Measurements from ENCODE around the gene RTN1.

The RTN1 gene

DNA sequence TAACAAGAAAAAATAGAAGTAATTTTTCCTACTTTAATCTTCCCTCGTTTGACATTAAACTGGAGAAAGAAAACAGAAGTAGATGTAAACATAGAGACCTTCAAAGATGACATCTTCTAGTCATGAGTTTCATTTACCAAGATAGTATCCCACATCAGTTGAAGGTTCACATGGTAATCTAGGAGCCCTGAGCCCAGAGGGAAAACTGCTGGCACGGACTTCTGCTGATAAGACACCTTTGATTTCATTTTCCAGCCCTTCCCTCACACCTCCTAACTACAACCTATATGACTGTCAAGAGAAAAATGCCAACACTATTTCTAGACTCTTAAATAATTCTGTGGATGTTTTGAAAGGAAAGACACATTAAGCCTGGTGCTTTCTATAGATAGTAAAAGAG lies 247.9 kb downstream of the RTN1 start:
- DNase-seq = peak; percentile 6

DNA sequence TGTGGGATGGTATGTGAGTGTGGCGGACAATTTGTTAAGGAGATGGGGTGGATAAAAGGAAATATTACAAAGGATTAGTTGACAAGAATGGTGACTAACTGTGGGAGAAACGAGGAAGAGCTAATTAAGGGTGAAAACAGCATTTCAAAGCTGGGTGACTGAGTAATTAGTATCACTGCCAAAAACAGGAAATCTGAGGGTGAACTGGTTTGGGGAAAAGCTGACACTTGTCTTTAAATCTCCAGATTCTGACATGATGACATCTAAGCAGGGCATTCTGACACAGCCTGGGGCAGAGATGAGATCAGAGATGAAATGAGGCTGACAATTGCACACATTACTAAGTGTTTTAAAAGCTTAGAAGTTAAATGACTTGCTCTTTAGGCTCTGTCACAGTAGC lies 251.5 kb downstream of the RTN1 start:
- peak; percentile 73 for DNase-seq

- no peak for DNase-seq
Measured at GRCh38 chr14:59601056-59601455, 269.5 kb downstream of the RTN1 start.

DNA sequence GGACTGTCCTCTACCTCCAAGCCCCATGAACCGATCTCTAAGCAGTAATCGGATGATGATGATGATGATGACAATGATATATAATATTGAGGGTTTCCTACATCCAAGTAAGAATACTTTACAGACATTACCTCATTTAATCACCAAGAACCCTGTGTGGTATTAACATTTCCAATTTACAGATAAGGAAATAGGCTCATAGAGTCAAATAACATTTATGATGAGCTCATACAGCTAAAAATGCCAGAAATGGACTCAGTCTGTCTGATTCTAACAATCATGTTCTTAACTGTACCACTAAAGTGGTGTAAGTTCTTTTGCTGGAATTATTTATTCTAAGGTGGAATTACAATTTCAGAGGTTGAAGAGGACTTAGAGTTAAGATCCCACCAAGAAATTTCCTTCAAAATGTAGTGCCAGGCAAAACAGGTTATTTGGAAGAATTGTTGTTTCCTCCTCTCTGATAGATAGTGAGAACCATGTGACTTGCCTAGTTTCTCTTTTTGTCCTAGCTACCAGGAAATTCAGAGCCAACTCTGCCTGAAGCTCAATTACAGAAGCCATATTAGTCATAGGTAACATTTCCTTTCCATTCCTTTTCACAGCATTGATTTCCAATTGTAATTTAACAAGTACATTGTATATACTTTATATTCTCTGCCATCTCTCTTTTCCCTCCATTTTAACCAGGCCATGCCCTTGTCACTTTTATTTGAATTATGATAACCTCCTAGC lies 270.2 kb downstream of the RTN1 start:
- DNase-seq = no peak

- no peak for DNase-seq
Measured at GRCh38 chr14:59595071-59595470, 275.5 kb downstream of the RTN1 start.

DNA sequence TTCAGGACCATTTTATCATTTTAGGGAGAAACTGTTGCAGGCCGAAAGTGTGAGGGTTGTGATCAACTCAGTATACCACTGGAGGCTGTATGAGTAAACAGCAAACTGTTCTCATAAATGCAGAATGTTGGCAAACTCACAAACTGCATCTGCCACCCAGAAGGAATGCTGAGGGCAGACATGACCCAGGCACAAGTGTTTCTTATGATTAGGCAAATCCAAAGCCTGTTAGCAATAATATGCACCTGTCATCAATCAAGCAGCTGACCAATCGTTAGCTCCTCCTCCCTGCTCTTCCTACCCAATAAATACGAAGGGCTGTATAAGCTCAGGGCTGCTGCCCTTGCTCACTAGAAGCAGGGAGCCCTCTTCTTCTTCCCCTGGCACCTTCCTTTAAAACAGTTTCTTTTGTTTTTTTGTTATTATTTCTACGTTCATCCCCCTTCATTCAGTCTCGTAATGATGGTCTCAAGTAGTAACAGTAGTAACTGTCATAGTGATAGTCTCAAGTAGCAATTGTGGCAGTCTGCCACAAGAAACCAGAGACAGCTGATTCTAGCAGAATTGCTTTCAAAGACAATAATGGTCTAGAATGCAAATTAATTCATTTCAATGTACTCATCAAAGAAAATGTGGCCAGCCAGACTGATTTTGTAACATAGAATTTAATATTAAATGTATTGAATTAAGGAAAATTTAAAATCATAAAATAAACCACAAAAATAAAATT lies 278.8 kb downstream of the RTN1 start:
- DNase-seq = no peak

GRCh38 chr14:59588101-59588500 lies 282.5 kb downstream of the RTN1 start:
- DNase-seq = no peak

DNA sequence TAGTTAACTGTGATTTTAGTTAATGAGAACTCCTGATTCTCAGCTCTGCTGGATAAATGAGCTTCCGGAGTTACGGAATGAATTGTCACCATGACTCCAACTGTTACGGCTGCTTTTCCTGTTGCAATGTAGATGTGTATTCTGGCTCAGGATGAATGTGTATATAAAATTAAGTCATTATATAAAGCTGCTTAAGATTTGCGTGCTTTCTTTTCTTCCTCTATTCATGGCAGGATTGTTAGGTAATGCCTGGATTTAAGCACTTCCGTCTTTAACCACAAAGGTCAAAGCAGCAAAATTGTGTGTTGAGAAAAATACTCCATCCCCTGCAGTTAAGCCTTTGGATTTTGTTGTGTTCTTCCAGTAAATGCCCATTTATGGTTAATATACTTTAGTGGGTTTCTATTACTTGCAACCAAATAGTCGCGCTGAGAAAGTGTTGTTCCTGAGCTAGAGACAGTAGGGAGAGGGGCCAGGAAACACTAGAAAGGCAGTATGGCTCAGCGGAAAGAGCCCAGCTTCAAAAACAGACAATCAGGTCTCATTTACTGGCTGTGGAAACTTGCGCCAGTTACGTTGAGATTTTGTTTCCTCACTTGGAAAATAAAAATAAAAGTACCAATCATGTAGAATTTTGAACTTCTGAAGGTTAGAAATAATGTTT lies 284.6 kb downstream of the RTN1 start:
- DNase-seq = peak; percentile 77

DNA sequence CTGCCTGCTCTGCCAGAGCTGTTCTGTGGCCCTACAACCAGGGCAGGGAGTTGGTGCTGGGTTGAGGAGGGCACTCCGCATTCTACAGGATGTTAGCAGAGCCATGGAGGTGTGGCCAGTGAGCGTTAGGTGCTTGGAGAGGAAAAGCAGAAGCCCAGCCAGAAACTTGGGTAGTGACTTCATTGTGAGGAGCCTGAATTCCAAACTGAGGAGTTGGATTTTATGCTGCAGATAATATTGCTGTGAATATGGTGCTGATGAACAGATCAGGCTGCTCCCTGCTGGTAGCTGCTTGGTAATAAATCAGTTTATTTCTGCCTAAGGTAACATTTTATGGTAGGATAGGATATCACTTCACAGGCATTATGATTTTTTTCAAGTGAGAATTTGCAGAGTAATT lies 286.8 kb downstream of the RTN1 start:
- no peak for DNase-seq

GRCh38 chr14:59582845-59583509 lies 287.6 kb downstream of the RTN1 start:
- peak; percentile 67 for DNase-seq

DNA sequence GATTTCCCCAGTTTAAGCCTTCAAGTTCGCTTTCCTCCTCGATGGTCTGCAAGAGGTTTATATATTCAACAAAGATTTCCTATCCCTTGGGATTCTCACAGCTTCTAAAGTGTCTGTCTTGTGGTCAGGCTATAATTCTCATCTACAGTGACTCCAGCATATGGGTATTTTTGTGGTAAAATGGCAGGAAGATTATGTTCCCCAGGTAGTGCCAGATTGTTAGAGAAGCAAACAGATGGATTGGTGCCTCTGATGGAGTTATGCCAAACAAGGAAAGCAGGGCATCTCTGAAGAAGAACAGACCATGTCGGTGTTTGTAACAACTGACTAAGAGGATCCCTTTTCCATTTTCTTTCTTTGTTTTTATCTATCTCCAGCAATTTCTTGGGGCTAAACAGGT lies 288.4 kb downstream of the RTN1 start:
- DNase-seq = no peak

DNA sequence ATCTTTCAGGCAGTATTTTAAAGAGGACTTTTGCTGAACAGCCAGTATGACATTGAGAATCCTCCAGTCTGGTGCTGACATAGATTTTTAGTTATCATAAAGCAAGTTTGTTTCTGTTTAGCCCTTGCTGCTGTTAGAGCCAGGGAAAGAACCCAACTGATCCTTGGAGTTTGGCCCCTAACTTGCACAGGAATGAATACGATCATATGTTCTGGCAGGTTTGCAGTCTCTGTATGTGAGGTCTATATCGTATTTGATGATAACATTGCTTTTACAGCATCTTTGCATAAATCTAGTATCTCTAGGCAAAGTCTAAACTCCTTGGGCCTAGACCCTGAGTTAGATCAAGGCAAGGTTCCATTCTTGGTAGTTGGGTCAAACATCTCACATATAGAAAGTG lies 289.7 kb downstream of the RTN1 start:
- DNase-seq = no peak

DNA sequence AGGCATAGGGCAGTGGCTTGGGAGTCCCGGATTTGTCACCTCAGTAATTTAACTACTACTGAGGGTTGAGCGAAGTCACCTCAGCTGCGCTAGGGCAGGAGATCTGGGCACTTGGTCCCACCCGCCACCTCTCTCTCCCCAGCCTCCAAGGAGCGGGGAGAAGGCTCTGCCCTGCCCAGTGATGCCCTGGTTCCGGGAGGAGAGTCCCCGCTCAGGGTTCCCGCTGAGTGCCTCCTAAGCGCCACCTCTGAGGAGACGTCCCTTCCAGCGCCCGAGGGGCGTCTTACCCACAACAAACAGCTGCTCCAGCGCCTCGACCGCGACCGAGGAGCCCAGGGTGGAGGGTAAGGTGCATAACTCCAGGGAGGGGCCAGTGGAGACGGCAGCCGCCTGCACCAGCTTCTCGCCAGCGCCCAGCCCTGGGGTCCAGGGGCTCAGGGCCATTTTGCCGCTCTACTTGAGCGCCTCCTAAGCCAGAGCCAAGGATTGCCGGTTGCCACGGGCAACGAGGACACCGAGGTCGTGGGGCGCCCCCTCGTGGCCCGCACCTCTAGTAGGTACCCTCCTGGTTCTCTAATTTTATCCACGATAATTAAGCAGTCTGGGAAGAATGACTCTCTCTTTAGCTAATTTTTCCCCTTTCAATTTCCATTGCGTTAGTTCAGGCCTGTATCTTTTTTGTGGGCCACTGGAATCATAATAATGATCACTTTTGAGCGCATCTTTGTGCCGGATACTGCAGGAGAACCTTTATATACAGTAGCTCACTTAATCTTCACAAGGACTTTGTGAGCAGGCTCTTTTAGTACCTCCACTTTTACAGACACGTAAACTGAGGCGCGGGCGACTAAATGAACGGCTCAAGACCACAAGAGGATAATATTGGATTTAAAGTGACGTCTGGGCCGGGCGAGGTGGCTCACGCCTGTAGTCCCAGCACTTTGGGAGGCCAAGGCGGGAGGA lies 294.0 kb downstream of the RTN1 start, which contains the start of gene CCDC175:
CCDC175 (minus strand) TSS at position 481 of the 963 bp plus-strand sequence; CDS start at position 444, 37 bp downstream.
- DNase-seq = peak; percentile 92

- DNase-seq = peak; percentile 16
Measured at GRCh38 chr14:59570122-59570521, 300.5 kb downstream of the RTN1 start.

DNA sequence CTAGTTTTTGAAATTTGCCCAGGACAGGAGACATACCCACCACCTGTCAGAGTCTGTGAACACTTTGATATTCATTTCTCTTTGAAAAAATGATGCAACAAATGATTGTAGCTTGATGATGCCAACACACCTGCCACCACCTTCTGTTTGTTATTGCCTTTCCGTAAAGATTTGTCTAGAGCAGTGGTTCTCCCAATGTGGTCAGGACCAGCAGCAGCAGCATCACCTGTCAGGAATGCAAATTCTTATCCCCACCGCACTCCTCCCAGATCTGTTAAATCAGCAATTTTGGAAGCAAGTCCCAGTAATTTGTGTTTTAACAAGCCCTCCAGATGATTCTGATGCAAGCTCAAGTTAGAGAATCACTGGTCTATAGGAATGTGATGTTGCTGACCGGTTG lies 303.9 kb downstream of the RTN1 start:
- DNase-seq = no peak

- no peak for DNase-seq
Measured at GRCh38 chr14:59566296-59566695, 304.3 kb downstream of the RTN1 start.

DNA sequence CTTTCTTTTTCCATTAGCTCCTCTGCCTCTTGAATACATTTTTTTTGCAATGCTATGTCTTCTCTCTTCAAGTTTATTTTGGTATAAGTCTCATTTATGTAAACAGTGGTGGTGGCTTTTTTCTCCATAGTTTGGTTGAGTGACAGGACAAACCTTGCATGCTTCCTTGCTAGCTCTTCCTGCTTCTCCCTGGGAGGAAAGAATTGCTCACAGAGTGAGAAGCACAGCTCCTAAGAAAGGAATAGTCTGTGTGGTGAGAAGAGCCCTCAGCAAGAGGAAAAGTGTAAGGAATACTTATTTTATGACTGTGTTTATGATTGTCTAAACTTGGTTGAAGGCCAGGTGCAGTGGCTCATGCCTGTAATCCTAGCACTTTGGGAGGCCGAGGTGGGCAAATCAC lies 305.5 kb downstream of the RTN1 start:
- no peak for DNase-seq

DNA sequence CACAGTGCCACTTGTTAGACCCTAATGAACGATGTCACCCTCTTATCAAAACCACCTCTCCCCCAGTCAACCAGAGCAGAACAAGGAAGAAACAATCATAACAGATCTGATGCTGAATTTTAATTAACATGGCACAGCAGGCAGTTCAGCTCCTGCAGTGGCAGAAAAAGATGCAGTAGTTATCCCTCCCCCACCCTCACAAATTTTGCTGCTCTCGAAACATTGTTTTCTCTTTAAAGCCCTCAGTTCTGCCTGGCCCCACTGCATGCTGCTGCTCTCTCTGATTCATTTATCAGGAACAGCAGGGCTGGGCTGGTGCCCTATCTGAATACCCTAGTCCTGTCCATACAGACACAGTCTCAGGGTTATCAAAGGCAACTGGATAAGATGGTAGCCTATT lies 306.2 kb downstream of the RTN1 start:
- no peak for DNase-seq

DNA sequence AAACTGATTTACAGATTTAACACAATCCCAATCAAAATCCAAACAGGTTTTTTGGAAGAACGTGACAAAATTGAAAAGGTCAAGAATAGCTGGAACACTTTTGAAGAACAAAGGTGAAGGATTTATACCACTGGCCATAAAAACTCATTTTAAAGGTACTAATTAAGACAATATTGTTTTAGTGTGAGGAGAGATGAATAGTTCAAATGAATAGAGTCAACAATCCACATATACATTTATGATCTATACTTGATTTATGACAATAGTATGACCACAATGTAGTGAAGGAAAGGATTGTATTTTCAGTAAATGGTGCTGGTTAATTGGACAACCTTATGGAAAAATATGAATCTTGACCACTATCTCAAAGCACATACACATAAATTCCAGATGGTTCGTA lies 323.3 kb downstream of the RTN1 start:
- no peak for DNase-seq
